Measurements from ENCODE around the gene UBE2B.

UBE2B gene

GRCh38 chr5:134432174-134432573, 60.8 kb downstream of the UBE2B start:
- H3K36me3 ChIP-seq (ENCODE audit: insufficient read depth, low read length) = no peaks in the 10 kb centered on the region
- H3K79me2 ChIP-seq (ENCODE audit: insufficient read depth, low read length) = no peaks in the 10 kb centered on the region
- H2AFZ ChIP-seq (ENCODE audit: low read length) = no peak overlapping the region
- no peak overlapping the region for H3K9ac ChIP-seq (ENCODE audit: low read depth, low read length, poor library complexity, severe bottlenecking)
- no peak for TF ChIP-seq CTCF (conservative IDR thresholded peaks at IDR 0.05; ENCODE audit: low read length)
- no peak for TF ChIP-seq EZH2phosphoT487 (IDR thresholded peaks at IDR 0.05; ENCODE audit: borderline replicate concordance)
- no peaks in the 10 kb centered on the region for H3K9me2 ChIP-seq (replicated peaks; ENCODE audit: low read depth, low read length)
- H3F3A ChIP-seq (ENCODE audit: low read depth) = no peaks in the 10 kb centered on the region
- no peaks in the 10 kb centered on the region for H3K4me1 ChIP-seq (ENCODE audit: insufficient read depth, low read length, poor library complexity, severe bottlenecking)
- no peak overlapping the region for H3K4me2 ChIP-seq (ENCODE audit: low read depth, low read length, poor library complexity, severe bottlenecking)
- no peaks in the 10 kb centered on the region for H4K20me1 ChIP-seq (ENCODE audit: insufficient read depth, low read length, poor library complexity, severe bottlenecking)
- H3K9me3 ChIP-seq (ENCODE audit: insufficient read depth, low read depth, low read length) = no peaks in the 10 kb centered on the region
- H3K4me3 ChIP-seq (ENCODE audit: low read length, poor library complexity, severe bottlenecking) = no peak overlapping the region
- no peaks in the 10 kb centered on the region for H3K27me3 ChIP-seq (ENCODE audit: insufficient read depth, low read length, poor library complexity, severe bottlenecking)

GRCh38 chr5:134432677-134433359, 61.4 kb downstream of the UBE2B start:
- no peak overlapping the region for H3K4me2 ChIP-seq (ENCODE audit: low read depth, low read length, poor library complexity, severe bottlenecking)
- H3K9me3 ChIP-seq (ENCODE audit: insufficient read depth, low read depth, low read length) = no peaks in the 10 kb centered on the region
- H3F3A ChIP-seq (ENCODE audit: low read depth) = no peaks in the 10 kb centered on the region
- H3K27me3 ChIP-seq (ENCODE audit: insufficient read depth, low read length, poor library complexity, severe bottlenecking) = no peaks in the 10 kb centered on the region
- no peaks in the 10 kb centered on the region for H4K20me1 ChIP-seq (ENCODE audit: insufficient read depth, low read length, poor library complexity, severe bottlenecking)
- H3K4me3 ChIP-seq (ENCODE audit: low read length, poor library complexity, severe bottlenecking) = no peak overlapping the region
- no peaks in the 10 kb centered on the region for H3K79me2 ChIP-seq (ENCODE audit: insufficient read depth, low read length)
- TF ChIP-seq CTCF (conservative IDR thresholded peaks at IDR 0.05; ENCODE audit: low read length) = no peak
- H3K36me3 ChIP-seq (ENCODE audit: insufficient read depth, low read length) = no peaks in the 10 kb centered on the region
- H3K4me1 ChIP-seq (ENCODE audit: insufficient read depth, low read length, poor library complexity, severe bottlenecking) = no peaks in the 10 kb centered on the region
- H2AFZ ChIP-seq (ENCODE audit: low read length) = no peak overlapping the region
- no peak overlapping the region for H3K9ac ChIP-seq (ENCODE audit: low read depth, low read length, poor library complexity, severe bottlenecking)
- H3K9me2 ChIP-seq (replicated peaks; ENCODE audit: low read depth, low read length) = no peaks in the 10 kb centered on the region

GRCh38 chr5:134435560-134435959, 64.2 kb downstream of the UBE2B start:
- Histone ChIP-seq H3K9me3 (ENCODE audit: insufficient read depth, low read depth, low read length) (no peaks in the 10 kb centered on the region), H3F3A (ENCODE audit: low read depth) (no peaks in the 10 kb centered on the region), H3K79me2 (ENCODE audit: insufficient read depth, low read length) (no peaks in the 10 kb centered on the region), H3K9ac (ENCODE audit: low read depth, low read length, poor library complexity, severe bottlenecking) (no peak overlapping the region), H3K4me2 (ENCODE audit: low read depth, low read length, poor library complexity, severe bottlenecking) (no peak overlapping the region), H3K4me1 (ENCODE audit: insufficient read depth, low read length, poor library complexity, severe bottlenecking) (no peaks in the 10 kb centered on the region), H3K27me3 (ENCODE audit: insufficient read depth, low read length, poor library complexity, severe bottlenecking) (no peaks in the 10 kb centered on the region), H4K20me1 (ENCODE audit: insufficient read depth, low read length, poor library complexity, severe bottlenecking) (no peaks in the 10 kb centered on the region), H3K36me3 (ENCODE audit: insufficient read depth, low read length) (no peaks in the 10 kb centered on the region), H3K4me3 (ENCODE audit: low read length, poor library complexity, severe bottlenecking) (no peak overlapping the region), H3K9me2 (replicated peaks; ENCODE audit: low read depth, low read length) (no peaks in the 10 kb centered on the region), H2AFZ (ENCODE audit: low read length) (no peak overlapping the region)
- no peak for TF ChIP-seq CTCF (conservative IDR thresholded peaks at IDR 0.05; ENCODE audit: low read length)
- no peak for TF ChIP-seq EZH2phosphoT487 (IDR thresholded peaks at IDR 0.05; ENCODE audit: borderline replicate concordance)
